OCI-LY3 (cell line): ENCODE results near the gene KRTAP2-2.
"Not testable (repeated sequence)": the region's sequence is repeated elsewhere in the genome, so short reads cannot be mapped to it uniquely, and the experiment has no call there.

Experiments
- H2AFZ ChIP-seq: fragments of 200-600, 300-600 bp; shearing (Covaris generic); 2 replicates; pipeline ENCODE4 v1.6.0; 2014; ENCODE audit warnings: antibody characterized with exemption, low read depth, low read length
- H3K27ac ChIP-seq: fragments of 200-600, 300-600 bp; sonication (generic); 2 replicates; pipeline ENCODE4 v1.5.1; 2014; ENCODE audit warnings: mild to moderate bottlenecking, low read length, moderate library complexity, mixed read lengths
- H3K27me3 ChIP-seq: fragments of 200-600, 300-600 bp; sonication (generic); 2 replicates; pipeline ENCODE4 v1.6.1; 2014; ENCODE audit warnings: low read depth, low read length, mixed read lengths
- H3K36me3 ChIP-seq: fragments of 200-600, 300-600 bp; sonication (generic); replicated peaks from 2 replicates; pipeline ENCODE3; 2014; ENCODE audit warnings: low read depth, low read length, mixed read lengths
- H3K4me1 ChIP-seq: fragments of 300-600, 200-600 bp; sonication (generic); 2 replicates; pipeline ENCODE4 v1.6.1; 2014; ENCODE audit warnings: low read length, mixed read lengths
- H3K4me2 ChIP-seq: fragments of 200-600, 300-600 bp; sonication (generic); 2 replicates; pipeline ENCODE4 v1.6.1; 2014; ENCODE audit warnings: low read length, mixed read lengths
- H3K4me3 ChIP-seq: fragments of 300-600, 200-600 bp; sonication (generic); 2 replicates; pipeline ENCODE4 v1.5.1; 2014; ENCODE audit warnings: antibody characterized with exemption, mild to moderate bottlenecking, low read length, moderate library complexity
- H3K79me2 ChIP-seq: fragments of 300-600, 200-600 bp; shearing (Covaris generic); 2 replicates; pipeline ENCODE4 v1.6.1; 2014; ENCODE audit warnings: mild to moderate bottlenecking, low read length, mixed read lengths
- H3K9ac ChIP-seq: fragments of 300-600, 200-600 bp; shearing (Covaris generic); 2 replicates; pipeline ENCODE4 v1.6.0; 2014; ENCODE audit warnings: mild to moderate bottlenecking, low read length, moderate library complexity
- H3K9me3 ChIP-seq: fragments of 200-600, 300-600 bp; shearing (Covaris generic); 2 replicates; pipeline ENCODE4 v1.6.1; 2014; ENCODE audit warnings: low read length, mixed read lengths; ENCODE audit not compliant: insufficient read depth
- H4K20me1 ChIP-seq: fragments of 200-600, 300-600 bp; sonication (generic); 2 replicates; pipeline ENCODE4 v1.6.1; 2016; ENCODE audit warnings: low read length, mixed read lengths; ENCODE audit not compliant: insufficient read depth
- EZH2phosphoT487 ChIP-seq: fragments of 200-600 bp; shearing (Covaris generic); IDR thresholded peaks from 2 replicates; pipeline ENCODE4 v1.6.1; 2018; ENCODE audit warnings: antibody characterized with exemption, mixed run types, low read depth
- TF ChIP-seq, protein P1 (sequence below): fragments of 200-600, 300-600 bp; sonication (generic); IDR thresholded peaks from 2 replicates; pipeline ENCODE4 v1.5.1; 2014; ENCODE audit warnings: antibody characterized with exemption, low read length, low read depth

Gene KRTAP2-2, protein sequence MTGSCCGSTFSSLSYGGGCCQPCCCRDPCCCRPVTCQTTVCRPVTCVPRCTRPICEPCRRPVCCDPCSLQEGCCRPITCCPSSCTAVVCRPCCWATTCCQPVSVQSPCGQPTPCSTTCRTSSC

DNA sequence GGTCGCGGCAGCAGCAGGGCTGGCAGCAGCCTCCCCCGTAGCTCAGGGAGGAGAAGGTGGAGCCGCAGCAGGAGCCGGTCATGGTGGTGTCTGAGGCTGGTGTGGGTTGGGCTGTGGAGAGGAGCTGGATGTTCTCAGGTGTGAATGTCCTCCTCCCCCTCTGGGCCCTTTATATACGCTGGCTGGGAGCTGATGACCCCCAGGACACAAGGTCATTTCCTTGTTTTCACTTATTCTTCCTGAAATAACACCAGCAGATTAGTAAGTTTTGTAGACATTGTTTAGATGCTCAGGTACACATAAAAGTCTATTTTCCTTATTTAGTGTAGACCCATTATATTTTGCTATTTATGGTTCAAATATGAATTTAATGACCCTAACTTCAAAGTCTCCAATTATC, at the start of gene KRTAP2-2:
KRTAP2-2 (minus strand) TSS at position 101 of the 400 bp plus-strand sequence; CDS start at position 82, 19 bp downstream.
- not testable (repeated sequence) for H4K20me1 ChIP-seq, H2AFZ ChIP-seq, H3K27me3 ChIP-seq, H3K4me1 ChIP-seq, H3K4me3 ChIP-seq, H3K9ac ChIP-seq, H3K27ac ChIP-seq, H3K4me2 ChIP-seq, H3K36me3 ChIP-seq, H3K79me2 ChIP-seq, H3K9me3 ChIP-seq

DNA sequence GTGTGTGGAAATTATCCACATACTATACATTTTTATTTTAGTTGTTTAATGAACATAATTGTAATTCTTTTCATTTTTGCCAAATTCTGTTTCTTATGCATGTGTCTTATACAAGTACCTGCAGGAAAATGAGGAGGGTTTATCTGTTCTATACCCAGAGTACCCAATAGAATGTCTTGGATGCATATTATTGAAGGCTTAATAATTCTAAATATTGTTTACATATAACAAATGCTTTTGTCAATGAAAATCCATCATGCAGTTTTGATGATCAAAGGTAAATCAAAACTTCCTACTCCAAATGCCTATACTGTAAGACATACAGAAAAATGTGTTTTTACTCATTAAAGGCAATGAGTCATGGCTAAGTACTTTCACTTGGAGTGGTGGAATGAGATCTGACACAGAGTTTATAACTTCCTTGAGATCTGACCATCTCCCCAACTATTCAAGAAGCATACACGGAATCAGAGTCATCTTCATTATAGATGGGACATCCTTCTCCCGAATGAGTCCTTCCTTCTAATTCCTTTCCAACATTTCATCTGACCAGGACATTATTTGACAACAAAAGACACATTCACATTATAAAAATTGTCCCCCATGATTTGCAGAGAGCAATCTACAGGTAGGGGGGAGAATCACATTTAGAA, 49.5 kb upstream of the KRTAP2-2 start:
- H3K36me3 ChIP-seq, H3K27me3 ChIP-seq, H3K4me1 ChIP-seq, H3K9me3 ChIP-seq, H3K4me3 ChIP-seq, H3K9ac ChIP-seq, H4K20me1 ChIP-seq, H3K27ac ChIP-seq, H2AFZ ChIP-seq, H3K79me2 ChIP-seq, H3K4me2 ChIP-seq: not testable (repeated sequence)

DNA sequence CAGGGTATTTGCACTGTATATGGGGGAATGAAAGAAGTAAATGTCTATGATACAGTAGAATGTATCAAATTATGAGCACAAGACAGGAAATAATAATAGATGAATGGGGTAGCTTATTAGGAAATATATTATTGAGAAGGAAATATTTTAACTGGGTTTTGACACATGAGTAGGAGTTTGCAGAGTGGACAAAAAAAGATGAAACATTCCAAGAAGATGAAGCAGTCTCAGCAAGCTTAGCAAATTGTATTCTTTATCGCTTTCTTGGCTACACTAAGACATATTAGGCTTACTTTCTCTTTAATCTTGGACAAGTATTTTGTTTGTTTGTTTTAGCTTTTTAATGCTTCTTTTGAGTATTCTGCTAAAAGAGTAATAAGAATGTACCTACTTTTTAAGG, 48.9 kb upstream of the KRTAP2-2 start:
- Histone ChIP-seq H3K4me2 (no peak overlapping the region), H4K20me1 (no peaks in the 10 kb centered on the region), H3K36me3 (no peaks in the 10 kb centered on the region), H3K4me3 (no peak overlapping the region), H3K27me3 (no peaks in the 10 kb centered on the region), H3K9me3 (no peaks in the 10 kb centered on the region), H3K27ac (no peak overlapping the region), H3K79me2 (no peaks in the 10 kb centered on the region), H3K9ac (no peak overlapping the region), H2AFZ (no peak overlapping the region), H3K4me1 (no peaks in the 10 kb centered on the region)
- TF ChIP-seq EZH2phosphoT487 = no peak
- TF ChIP-seq, protein P1, sequence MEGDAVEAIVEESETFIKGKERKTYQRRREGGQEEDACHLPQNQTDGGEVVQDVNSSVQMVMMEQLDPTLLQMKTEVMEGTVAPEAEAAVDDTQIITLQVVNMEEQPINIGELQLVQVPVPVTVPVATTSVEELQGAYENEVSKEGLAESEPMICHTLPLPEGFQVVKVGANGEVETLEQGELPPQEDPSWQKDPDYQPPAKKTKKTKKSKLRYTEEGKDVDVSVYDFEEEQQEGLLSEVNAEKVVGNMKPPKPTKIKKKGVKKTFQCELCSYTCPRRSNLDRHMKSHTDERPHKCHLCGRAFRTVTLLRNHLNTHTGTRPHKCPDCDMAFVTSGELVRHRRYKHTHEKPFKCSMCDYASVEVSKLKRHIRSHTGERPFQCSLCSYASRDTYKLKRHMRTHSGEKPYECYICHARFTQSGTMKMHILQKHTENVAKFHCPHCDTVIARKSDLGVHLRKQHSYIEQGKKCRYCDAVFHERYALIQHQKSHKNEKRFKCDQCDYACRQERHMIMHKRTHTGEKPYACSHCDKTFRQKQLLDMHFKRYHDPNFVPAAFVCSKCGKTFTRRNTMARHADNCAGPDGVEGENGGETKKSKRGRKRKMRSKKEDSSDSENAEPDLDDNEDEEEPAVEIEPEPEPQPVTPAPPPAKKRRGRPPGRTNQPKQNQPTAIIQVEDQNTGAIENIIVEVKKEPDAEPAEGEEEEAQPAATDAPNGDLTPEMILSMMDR = no peak

DNA sequence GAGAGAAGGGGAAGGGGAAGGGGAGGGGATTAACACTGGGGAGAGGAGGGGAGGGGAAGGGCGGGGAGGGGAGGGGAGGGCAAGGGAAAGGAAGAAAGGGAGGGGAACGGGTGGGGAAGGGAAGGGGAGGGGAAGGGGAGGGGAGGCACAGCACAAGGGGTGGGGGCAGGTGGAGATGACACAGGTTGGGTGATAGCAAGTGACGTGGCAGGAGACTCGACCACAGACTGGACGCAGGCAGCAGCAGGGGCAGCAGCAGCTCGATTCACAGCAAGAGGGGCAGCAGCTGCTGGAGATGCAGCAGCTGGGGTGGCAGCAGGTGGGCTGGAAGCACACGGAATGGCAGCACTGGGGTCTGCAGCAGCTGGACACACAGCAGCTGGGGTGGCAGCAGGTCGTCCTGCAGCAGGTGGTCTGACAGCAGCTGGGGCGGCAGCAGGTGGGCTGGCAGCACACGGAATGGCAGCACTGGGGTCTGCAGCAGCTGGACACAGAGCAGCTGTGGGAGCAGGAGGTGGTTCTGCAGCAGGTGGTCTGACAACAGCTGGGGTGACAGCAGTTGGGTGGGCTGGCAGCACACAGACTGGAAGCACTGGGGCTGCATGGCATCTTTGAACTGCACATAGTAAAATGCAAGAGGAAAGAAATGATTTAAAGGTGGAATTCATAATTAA, 46.7 kb upstream of the KRTAP2-2 start, which contains the start of gene KRTAP4-16:
KRTAP4-16 (minus strand) TSS at position 624 of the 674 bp plus-strand sequence; CDS start at position 624, 0 bp downstream.
- Histone ChIP-seq H3K27me3 (no peaks in the 10 kb centered on the region), H3K79me2 (no peaks in the 10 kb centered on the region), H4K20me1 (no peaks in the 10 kb centered on the region), H3K4me3 (no peak within 1 kb of the TSS), H2AFZ (no peak within 1 kb of the TSS), H3K36me3 (no peaks in the 10 kb centered on the region), H3K4me2 (no peak within 1 kb of the TSS), H3K9ac (no peak within 1 kb of the TSS), H3K27ac (no peak within 1 kb of the TSS), H3K4me1 (no peaks in the 10 kb centered on the region), H3K9me3 (no peaks in the 10 kb centered on the region)
- TF ChIP-seq EZH2phosphoT487 = no peak
- TF ChIP-seq, protein P1 = no peak

DNA sequence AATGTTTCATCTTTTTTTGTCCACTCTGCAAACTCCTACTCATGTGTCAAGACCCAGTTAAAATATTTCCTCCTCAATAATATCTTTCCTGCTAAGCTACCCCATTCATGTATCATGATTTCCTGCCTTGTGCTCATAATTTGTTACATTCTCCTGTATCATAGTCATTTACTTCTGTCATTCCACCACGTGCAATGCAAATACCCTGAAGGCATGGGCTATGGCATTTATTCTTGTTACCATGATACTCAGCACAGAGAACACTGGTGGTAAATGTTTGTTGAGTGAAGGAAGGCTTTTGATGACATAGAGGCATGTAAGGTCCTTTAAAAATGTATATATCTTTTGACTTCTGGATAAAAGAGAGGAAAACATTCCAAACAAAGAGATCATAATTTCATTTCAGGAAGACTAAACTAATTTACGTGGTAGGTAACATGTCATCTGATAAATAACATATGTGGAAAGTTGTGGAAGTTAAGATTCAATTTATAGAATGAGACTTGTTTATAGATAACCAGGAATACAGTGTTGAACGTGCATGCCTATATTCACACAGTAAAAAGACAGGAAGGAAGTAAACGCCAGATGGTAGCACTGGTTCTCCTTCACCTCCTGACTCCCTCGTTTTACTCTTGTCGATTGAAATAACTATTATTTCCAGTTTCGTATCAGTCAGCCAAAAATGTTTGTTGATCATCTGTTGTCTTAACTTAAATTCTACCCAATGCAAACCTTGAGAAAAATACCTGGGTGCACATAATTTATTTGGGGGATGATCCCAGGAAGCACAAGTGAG, 44.9 kb upstream of the KRTAP2-2 start:
- H2AFZ ChIP-seq, H3K4me2 ChIP-seq, H3K9me3 ChIP-seq, H3K27ac ChIP-seq, H3K4me3 ChIP-seq, H3K9ac ChIP-seq, H3K27me3 ChIP-seq, H3K4me1 ChIP-seq, H3K79me2 ChIP-seq, H3K36me3 ChIP-seq, H4K20me1 ChIP-seq: not testable (repeated sequence)
